GM21723 (cell line): ENCODE results near the gene EOLA1.
"Not testable (repeated sequence)": the region's sequence is repeated elsewhere in the genome, so short reads cannot be mapped to it uniquely, and the experiment has no call there.

Experiments
- ATAC-seq: cut with Tn5 transposase; IDR thresholded peaks from one replicate; pipeline ENCODE4 v1.9.1; 2021; ENCODE audit warnings: mild to moderate bottlenecking, moderate library complexity; ENCODE audit not compliant: unreplicated experiment

EOLA1 gene

DNA sequence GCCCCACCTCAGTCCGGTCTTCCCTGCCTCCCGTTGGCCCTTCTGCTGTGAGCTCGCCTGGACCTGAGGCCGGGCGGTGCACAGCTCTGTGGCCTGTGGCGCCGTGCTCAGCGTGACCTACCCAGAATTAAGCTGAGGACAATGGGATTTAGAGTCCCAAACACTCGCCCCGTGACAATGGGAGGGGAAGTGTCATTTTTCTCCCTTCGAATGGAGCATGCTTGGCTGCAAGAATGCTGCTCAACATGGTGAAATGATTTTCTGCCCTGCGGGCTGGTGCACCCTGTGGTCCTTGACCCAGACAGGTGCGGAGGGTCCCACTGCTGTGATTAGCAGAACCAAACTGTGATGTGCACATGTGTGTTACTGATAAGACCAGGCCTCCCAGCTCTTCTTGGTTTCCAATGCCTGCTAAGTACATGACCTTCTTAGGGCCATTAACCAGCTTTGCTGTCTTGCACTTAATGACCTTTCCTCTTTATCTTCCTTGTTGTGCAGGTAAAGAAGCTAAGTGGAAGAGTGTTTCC is 772 bp downstream of the EOLA1 start:
- ATAC-seq: no peak

- not testable (repeated sequence) for ATAC-seq
These were observed 5.0 kb downstream of the EOLA1 start for GRCh38 chrX:149545545-149546543.

DNA sequence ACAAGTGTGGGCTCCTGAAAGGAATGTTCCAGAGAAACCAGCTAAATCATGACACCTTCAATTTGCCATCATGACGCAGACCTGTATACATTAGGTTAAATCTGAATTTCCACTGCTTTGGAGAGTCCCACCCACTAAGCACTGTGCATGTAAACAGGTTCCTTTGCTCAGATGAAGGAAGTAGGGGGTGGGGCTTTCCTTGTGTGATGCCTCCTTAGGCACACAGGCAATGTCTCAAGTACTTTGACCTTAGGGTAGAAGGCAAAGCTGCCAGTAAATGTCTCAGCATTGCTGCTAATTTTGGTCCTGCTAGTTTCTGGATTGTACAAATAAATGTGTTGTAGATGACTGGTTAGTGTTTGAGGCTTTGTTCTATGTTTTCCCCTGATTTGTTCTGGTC is 6.2 kb downstream of the EOLA1 start:
- not testable (repeated sequence) for ATAC-seq

- not testable (repeated sequence) for ATAC-seq
These were observed 7.0 kb downstream of the EOLA1 start for GRCh38 chrX:149547782-149548181.

DNA sequence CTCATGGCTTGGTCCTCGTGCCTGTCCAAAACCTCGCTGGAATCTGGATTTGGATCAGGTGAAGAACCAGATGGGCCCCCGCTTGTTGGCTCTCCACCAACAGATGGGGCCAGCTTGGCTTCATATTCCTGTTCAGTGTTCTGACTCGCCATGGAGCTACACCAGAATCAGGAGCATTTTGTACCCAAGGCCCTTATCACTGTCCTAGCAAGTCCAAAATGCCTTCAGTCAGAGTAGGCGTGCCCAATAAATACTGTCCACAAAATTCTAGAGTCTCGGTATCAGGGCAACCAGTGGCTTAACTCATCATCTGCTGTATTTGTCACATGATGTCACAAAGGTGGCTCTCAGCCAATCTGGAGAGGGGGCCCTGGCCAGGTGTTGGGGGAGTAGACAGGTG is 8.9 kb downstream of the EOLA1 start, which contains the start of gene HSFX3:
Gene HSFX3 (minus strand): TSS at position 224 of the 400 bp plus-strand sequence. CDS start 72 bp downstream, at position 152.
- ATAC-seq: not testable (repeated sequence)

- not testable (repeated sequence) for ATAC-seq
These were observed 9.6 kb downstream of the EOLA1 start for GRCh38 chrX:149550454-149550853.

- ATAC-seq: not testable (repeated sequence)
These were observed 10.6 kb downstream of the EOLA1 start for GRCh38 chrX:149551245-149551938.

DNA sequence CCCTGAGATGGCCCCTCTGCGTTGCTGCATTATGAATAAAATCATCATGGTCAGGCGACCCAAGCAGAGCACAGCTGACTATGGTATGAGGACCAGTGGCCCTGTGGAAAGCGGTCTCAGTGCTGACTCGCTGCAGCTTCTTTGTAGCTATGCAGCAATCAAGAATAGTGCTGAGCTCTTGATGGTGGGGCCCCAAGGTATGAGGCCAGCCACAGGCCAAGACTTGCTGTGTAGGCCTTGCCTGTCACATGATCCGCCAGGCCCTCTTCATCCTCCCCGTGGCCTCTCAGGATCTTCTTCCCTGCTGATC is 11.1 kb downstream of the EOLA1 start:
- ATAC-seq: not testable (repeated sequence)

GRCh38 chrX:149555251-149555650 is 14.4 kb downstream of the EOLA1 start:
- not testable (repeated sequence) for ATAC-seq

DNA sequence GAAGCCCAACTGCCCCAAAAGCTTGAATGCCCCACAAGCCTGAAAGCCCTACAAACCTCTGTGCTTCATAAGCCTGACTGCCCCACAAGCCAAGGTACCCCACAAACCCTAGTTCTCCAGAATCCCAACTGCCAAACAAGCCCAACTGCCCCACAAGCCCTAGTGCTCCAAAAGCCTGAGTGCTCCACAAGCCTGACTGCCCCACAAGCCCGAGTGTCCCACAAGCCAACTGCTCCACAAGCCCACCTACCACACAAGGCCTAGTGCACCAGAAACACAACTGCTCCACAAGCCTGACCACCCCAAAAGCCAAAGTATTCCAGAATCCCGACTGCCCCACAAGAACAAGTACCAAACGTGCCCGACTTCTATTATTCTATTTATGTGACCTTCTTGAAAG is 22.5 kb downstream of the EOLA1 start:
- no peak for ATAC-seq

GRCh38 chrX:149567621-149568417 is 27.0 kb downstream of the EOLA1 start:
- no peak for ATAC-seq

- ATAC-seq: no peak
These were observed 28.0 kb downstream of the EOLA1 start for GRCh38 chrX:149568701-149569296.

DNA sequence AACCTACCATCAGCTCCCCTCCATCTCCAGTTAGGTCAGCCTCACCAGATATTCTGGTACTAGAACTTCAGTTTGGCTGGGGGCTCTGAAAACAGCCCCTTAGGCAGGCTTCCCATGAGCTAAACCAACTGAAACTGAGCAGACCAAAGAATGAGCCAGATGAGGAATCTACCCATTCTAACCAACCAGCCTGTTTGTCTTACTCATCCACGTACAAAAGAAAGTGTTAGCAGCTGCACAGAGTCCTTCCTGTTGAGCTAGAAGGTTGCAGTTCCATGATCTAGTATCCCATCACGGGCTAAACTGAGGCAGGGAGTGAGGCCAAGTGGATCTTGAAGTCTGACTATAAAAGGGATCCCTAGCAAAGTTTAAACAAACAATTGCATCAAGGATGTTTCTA is 29.0 kb downstream of the EOLA1 start:
- no peak for ATAC-seq

DNA sequence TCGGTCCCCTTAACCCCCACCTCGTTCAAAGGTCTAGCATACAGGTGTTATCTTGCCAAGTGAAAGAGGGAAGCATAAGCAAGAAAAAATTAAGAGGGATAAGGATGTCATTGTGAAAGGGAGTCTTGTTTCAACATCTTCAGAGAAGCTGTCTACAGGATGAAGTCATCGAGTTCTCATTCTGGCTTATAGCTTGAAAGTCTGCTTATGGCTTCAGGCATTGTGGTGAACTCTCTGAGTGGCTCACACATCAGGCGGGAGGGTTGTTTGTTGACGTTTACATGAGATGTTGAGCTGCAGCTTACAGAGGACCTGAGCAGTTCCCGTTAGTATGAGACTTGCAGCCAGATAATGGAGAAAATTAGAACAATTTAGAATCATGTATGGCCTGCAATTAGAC is 29.9 kb downstream of the EOLA1 start:
- ATAC-seq: no peak

GRCh38 chrX:149571770-149572169 is 31.0 kb downstream of the EOLA1 start:
- no peak for ATAC-seq

DNA sequence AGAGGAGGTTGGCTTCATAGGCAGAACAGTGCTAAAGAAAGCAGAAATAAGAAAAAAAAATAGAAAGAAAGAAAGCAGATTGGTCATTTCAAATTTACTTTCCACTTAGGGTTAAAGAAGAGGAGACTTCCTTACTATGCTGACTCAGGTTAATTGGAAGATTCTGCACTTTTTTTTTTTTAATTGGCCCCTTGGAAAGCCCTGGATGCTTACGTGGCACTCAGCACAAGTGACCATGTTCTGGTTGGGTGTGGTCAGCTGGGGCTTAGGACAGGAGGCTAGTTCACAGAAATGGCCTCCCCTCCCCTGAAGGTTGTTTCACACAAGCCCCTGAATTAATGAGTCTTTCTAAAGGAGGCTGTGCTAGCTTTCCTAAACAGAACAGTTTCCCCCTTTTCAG is 31.9 kb downstream of the EOLA1 start:
- ATAC-seq: no peak

- ATAC-seq: peak; percentile 100
These were observed 32.6 kb downstream of the EOLA1 start for GRCh38 chrX:149573456-149573855.

DNA sequence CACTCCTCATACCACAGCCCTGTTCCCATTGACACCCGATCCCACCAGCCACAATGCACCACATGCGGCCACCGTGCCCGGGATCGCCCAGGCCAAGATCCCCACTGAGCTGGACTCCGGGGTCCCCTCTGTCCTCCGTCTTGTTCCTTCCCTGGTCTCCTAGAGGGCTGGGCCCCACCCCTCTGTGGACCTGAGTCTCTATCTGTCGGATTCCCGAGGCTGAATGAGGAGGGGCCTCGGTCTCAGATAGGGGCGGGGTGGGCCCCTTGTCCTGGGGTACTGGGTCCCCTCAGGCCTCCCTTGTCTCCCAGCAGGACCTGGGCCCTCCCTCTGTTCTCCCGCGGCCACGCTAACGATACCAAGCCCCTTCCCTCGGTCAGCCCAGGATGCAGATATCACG is 44.8 kb downstream of the EOLA1 start:
- not testable (repeated sequence) for ATAC-seq

GRCh38 chrX:149587359-149587758 is 46.5 kb downstream of the EOLA1 start, which contains the start of gene MAGEA9B:
Gene MAGEA9B (minus strand): TSS chrX:149587459. CDS start chrX:149583179, 4,280 bp downstream.
- not testable (repeated sequence) for ATAC-seq

DNA sequence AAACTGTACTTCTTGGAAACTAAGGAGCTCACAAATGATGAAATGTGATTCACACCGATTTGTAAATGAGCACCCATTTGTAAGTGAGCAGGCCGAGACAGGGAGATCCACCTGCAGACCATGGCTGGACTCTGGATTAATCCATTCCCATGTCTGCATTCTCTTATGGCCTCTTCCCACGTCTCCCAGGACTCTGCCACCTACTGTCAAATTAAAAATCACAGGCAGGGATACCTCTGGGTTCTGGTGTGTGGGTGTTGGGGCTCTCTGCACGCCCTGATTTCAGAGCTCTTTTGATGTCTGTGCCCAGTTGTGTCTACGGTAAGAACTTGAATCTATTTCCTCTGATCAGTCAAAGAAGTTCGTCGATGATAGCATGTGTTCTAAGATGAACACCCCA is 50.2 kb downstream of the EOLA1 start:
- ATAC-seq: not testable (repeated sequence)
